HG03439 (cell line): ENCODE data around the gene COL6A3.

ENCODE experiments used
- ATAC-seq: cut with Tn5 transposase; IDR thresholded peaks from one replicate; pipeline ENCODE4 v1.9.1; 2021; ENCODE audit warnings: mild to moderate bottlenecking, moderate library complexity; ENCODE audit not compliant: unreplicated experiment

The COL6A3 gene

GRCh38 chr2:237352279-237352845, 61.6 kb downstream of the COL6A3 start:
- no peak for ATAC-seq

- ATAC-seq, result no peak
These were observed 62.2 kb downstream of the COL6A3 start for GRCh38 chr2:237351796-237352195.

GRCh38 chr2:237351046-237351445, 62.9 kb downstream of the COL6A3 start:
- no peak for ATAC-seq

GRCh38 chr2:237350597-237350996, 63.4 kb downstream of the COL6A3 start:
- no peak for ATAC-seq

- ATAC-seq, result no peak
These were observed 63.9 kb downstream of the COL6A3 start for GRCh38 chr2:237350070-237350469.

- ATAC-seq, result no peak
These were observed 65.6 kb downstream of the COL6A3 start for GRCh38 chr2:237348281-237348865.

- no peak for ATAC-seq
These were observed 67.9 kb downstream of the COL6A3 start for GRCh38 chr2:237345891-237346640.

- ATAC-seq, result no peak
These were observed 68.6 kb downstream of the COL6A3 start for GRCh38 chr2:237345411-237345810.

- no peak for ATAC-seq
These were observed 69.0 kb downstream of the COL6A3 start for GRCh38 chr2:237344942-237345341.

GRCh38 chr2:237343993-237344392, 70.0 kb downstream of the COL6A3 start:
- no peak for ATAC-seq

- no peak for ATAC-seq
These were observed 72.1 kb downstream of the COL6A3 start for GRCh38 chr2:237341872-237342271.

GRCh38 chr2:237337586-237337985, 76.4 kb downstream of the COL6A3 start:
- no peak for ATAC-seq

GRCh38 chr2:237336131-237336530, 77.8 kb downstream of the COL6A3 start:
- ATAC-seq, result no peak

- ATAC-seq, result no peak
These were observed 80.2 kb downstream of the COL6A3 start for GRCh38 chr2:237333748-237334147.

GRCh38 chr2:237330541-237330940, 83.4 kb downstream of the COL6A3 start:
- ATAC-seq, result no peak

- ATAC-seq, result no peak
These were observed 86.6 kb downstream of the COL6A3 start for GRCh38 chr2:237327175-237327950.

- no peak for ATAC-seq
These were observed 87.4 kb downstream of the COL6A3 start for GRCh38 chr2:237326266-237327171.

- ATAC-seq, result no peak
These were observed 89.1 kb downstream of the COL6A3 start for GRCh38 chr2:237324837-237325236.

GRCh38 chr2:237324405-237324831, 89.5 kb downstream of the COL6A3 start:
- ATAC-seq, result no peak

- ATAC-seq, result no peak
These were observed 90.3 kb downstream of the COL6A3 start for GRCh38 chr2:237323656-237324055.
